Breast epithelium (tissue), 4 donors: ENCODE measurements around the gene PNPLA8. TPM values are rescaled to one million over a fixed set of nuclear protein-coding genes. Genes with fewer than 3 reads are reported as not detected.

Experiments used
- DNase-seq, 2 donors: peaks; one replicate each; pipeline ENCODE4 v3.0.0-alpha.2; 2019; ENCODE audit warnings: low spot score in 2 of 2
- H3K27ac ChIP-seq, 2 donors: fragments of 200-600 bp; sonication (generic) in 1 of 2; one replicate each; pipeline ENCODE4 v1.5.1; 2016 to 2019; ENCODE audit warnings: mild to moderate bottlenecking in 1 of 2
- H3K27me3 ChIP-seq, 2 donors: fragments of 200-600 bp; sonication (generic) in 1 of 2; one replicate each; pipeline versions ENCODE4 v1.5.1 to v1.6.0; 2017 to 2019; ENCODE audit warnings: control low read depth in 1 of 2, mild to moderate bottlenecking in 1 of 2
- H3K36me3 ChIP-seq: fragments of 200-600 bp; one replicate; pipeline ENCODE4 v1.5.1; 2019
- H3K4me1 ChIP-seq, 2 donors: fragments of 200-600 bp; sonication (generic); one replicate each; pipeline ENCODE4 v1.5.1; 2016 to 2019; ENCODE audit warnings: control low read depth in 1 of 2
- H3K4me3 ChIP-seq, 3 donors: fragments of 200-600 bp; sonication (generic); 1 replicate in 2 of 3; 2 replicates in 1 of 3; pipeline ENCODE4 v1.5.1; 2016 to 2019; ENCODE audit warnings: mild to moderate bottlenecking in 3 of 3, moderate library complexity in 2 of 3
- H3K9me3 ChIP-seq, 2 donors: fragments of 200-600 bp; sonication (generic) in 1 of 2; one replicate each; pipeline ENCODE4 v1.5.1; 2016 to 2019; ENCODE audit warnings: control low read depth in 1 of 2
- CTCF ChIP-seq, 3 donors: fragments of 450-650 bp; IDR thresholded peaks; one replicate each; pipeline ENCODE4 v1.5.1; 2016 to 2017; ENCODE audit warnings: antibody characterized with exemption in 3 of 3, mild to moderate bottlenecking in 3 of 3, moderate library complexity in 3 of 3
- POLR2A ChIP-seq: fragments of 450-650 bp; IDR thresholded peaks from one replicate; pipeline ENCODE4 v1.6.1; 2016; ENCODE audit warnings: antibody characterized with exemption, mild to moderate bottlenecking, moderate library complexity
- POLR2AphosphoS5 ChIP-seq, 3 donors: sonication (generic); formaldehyde crosslinking; IDR thresholded peaks; one replicate each; pipeline ENCODE4 v1.6.1; 2017; ENCODE audit warnings: antibody characterized with exemption in 3 of 3
- intact Hi-C: fragments of 100-400 bp; cut with DNase I; formaldehyde crosslinking; loops from one replicate; pipeline ENCODE4 v1.15.1; 2023; ENCODE audit warnings: low total_unique reads
- total RNA-seq, 3 donors: library from RNA; depleted of rRNA; stranded (reverse); fragments of >200 nt; gene quantifications; one replicate each; pipeline ENCODE4 v1.1.0, GENCODE V29; 2016

The PNPLA8 gene
- total RNA-seq, 3 donors from 2014 or later: 36.1 to 48.6 (median 48.5) TPM

DNA sequence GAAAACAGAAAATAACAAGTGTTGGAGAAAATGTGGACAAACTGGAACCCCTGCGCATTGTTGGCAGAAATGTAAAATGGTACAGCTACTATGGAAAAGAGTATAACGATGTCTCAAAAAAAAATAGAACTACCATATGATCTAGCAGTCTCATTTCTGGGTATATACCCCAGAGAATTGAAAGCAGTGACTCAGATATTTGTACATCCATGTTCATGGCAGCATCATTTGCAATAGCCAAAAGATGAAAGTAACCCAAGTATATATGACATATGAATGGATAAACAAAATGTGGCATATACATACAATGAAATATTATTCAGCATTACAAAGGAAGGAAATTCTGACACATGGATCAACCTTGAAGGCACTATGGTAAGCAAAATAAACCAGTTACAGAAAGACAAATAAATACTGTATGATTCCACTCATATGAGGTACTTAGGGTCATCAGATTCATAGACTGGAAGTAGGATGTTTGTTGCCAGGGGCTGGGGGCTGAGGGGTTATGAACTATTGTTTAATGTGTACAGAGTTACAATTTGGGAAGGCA lies 74.6 kb downstream of the PNPLA8 start:
- intact Hi-C loops: no loop called here
- no peak for DNase-seq
- TF ChIP-seq CTCF (IDR thresholded peaks at IDR 0.05): no peak
- TF ChIP-seq POLR2A: no peak
- no peak for TF ChIP-seq POLR2AphosphoS5 (IDR thresholded peaks at IDR 0.05)
- no peaks in the 10 kb centered on the region for H3K4me1 ChIP-seq
- H3K9me3 ChIP-seq: no peaks in the 10 kb centered on the region
- no peaks in the 10 kb centered on the region for H3K36me3 ChIP-seq
- H3K27me3 ChIP-seq: peaks cover 0 to 19% of the 10 kb centered on the region in 2 donors
- H3K4me3 ChIP-seq: no peak overlapping the region
- H3K27ac ChIP-seq: no peak overlapping the region

GRCh38 chr7:108450160-108450559 lies 75.8 kb downstream of the PNPLA8 start:
- TF ChIP-seq POLR2AphosphoS5 (IDR thresholded peaks at IDR 0.05) (no peak), CTCF (IDR thresholded peaks at IDR 0.05) (no peak), POLR2A (no peak)
- intact Hi-C loops: no loop called here

GRCh38 chr7:108449521-108449920 lies 76.4 kb downstream of the PNPLA8 start:
- intact Hi-C loops: no loop called here
- TF ChIP-seq POLR2AphosphoS5 (IDR thresholded peaks at IDR 0.05): no peak
- no peak for TF ChIP-seq POLR2A

More at GRCh38 chr7:108450160-108450559, 75.8 kb downstream of the PNPLA8 start:
- no peak for DNase-seq
- H3K4me3 ChIP-seq: no peak overlapping the region
- H3K9me3 ChIP-seq: no peaks in the 10 kb centered on the region
- no peaks in the 10 kb centered on the region for H3K4me1 ChIP-seq
- no peaks in the 10 kb centered on the region for H3K36me3 ChIP-seq
- peaks cover 0 to 10% of the 10 kb centered on the region in 2 donors for H3K27me3 ChIP-seq
- H3K27ac ChIP-seq: no peak overlapping the region

DNA sequence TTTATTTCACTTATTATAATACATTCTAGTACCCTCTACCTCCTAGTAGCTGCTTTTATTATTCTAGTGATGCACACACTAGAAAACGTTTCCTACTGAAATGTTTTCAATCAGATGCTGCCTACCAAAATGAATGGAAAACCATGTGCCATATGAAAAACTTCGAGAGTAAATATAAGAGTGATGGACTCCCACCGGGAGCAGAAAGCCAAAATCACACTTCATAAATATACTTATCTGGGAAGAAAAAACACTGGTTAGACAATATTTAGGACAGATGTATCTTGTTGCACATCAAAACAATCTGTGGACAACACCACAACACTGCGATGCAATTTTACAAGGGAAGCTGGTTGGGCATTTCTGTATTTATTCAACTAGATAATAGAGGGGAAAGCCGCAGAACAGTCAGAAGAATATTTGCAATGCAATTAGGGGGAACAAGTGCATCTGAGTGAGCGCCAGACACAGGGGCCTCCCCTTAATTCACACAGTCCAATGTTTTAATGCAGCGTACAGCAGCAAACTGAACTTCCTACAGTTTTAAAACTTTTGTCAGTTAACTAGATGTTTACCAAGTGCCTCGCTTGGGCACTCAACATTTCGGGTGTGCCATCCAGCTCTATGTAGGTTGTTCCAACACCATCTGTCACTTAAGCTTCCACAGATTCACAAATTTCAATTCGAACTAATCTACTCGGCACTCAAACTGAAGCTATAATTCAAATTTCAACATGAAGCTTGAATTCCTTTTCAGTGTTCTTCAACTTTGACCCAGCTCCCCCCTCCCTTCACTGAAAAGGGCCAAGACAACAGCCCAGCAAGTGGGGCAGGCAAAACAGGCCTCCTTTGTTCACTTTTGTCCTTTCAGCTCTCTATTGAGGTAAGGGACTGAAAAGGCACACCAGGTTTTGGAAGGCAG lies 77.1 kb downstream of the PNPLA8 start:
- Histone ChIP-seq H3K4me3 (no peak overlapping the region), H3K27me3 (no peaks in the 10 kb centered on the region), H3K4me1 (no peaks in the 10 kb centered on the region), H3K36me3 (no peaks in the 10 kb centered on the region), H3K27ac (no peak overlapping the region), H3K9me3 (no peaks in the 10 kb centered on the region)
- intact Hi-C loops: no loop called here
- no peak for TF ChIP-seq POLR2A
- TF ChIP-seq CTCF (IDR thresholded peaks at IDR 0.05): no peak
- no peak for TF ChIP-seq POLR2AphosphoS5 (IDR thresholded peaks at IDR 0.05)
- no peak for DNase-seq

More at GRCh38 chr7:108449521-108449920, 76.4 kb downstream of the PNPLA8 start:
- Histone ChIP-seq H3K4me3 (no peak overlapping the region), H3K36me3 (no peaks in the 10 kb centered on the region), H3K4me1 (no peaks in the 10 kb centered on the region), H3K27me3 (peaks cover 0 to 4% of the 10 kb centered on the region in 2 donors), H3K27ac (no peak overlapping the region), H3K9me3 (no peaks in the 10 kb centered on the region)
- no peak for DNase-seq

DNA sequence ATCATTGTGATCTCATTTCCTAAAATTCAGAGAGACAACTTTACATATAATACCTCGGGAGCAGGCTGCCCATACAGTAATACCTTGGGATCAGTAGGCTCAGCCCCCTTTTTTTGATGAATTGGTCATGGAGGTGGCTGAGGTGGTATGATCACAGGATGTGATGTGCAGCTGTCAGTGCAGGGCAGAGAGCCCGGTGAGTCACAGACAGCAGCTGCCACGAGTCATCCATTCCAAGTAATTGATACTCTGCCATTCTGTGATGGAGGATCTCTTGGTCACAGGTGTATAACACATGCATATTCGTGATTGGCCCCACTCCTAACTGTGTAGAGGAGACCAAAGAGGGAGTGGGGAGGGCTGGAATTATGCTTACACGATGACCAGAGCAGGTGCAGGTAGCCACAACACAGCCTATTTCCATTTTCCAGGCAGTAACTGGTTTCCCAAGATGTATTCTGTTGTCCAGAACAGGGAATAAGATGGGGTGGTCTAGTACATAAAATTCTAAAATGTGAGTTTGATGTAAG lies 83.8 kb downstream of the PNPLA8 start:
- Histone ChIP-seq H3K27me3 (no peaks in the 10 kb centered on the region), H3K27ac (no peak overlapping the region), H3K4me3 (no peak overlapping the region), H3K9me3 (no peaks in the 10 kb centered on the region), H3K36me3 (no peaks in the 10 kb centered on the region), H3K4me1 (no peaks in the 10 kb centered on the region)
- intact Hi-C loops: no loop called here
- DNase-seq: no peak
- TF ChIP-seq POLR2A (no peak), POLR2AphosphoS5 (IDR thresholded peaks at IDR 0.05) (no peak), CTCF (IDR thresholded peaks at IDR 0.05) (no peak)
